ENCODE results near the gene RERE. TPM values are rescaled to one million over a fixed set of nuclear protein-coding genes. Genes with fewer than 3 reads are reported as not detected.

RERE gene
- total and polyA plus RNA-seq, 7 donors, result 19.2 to 148 (median 90.6) TPM

DNA sequence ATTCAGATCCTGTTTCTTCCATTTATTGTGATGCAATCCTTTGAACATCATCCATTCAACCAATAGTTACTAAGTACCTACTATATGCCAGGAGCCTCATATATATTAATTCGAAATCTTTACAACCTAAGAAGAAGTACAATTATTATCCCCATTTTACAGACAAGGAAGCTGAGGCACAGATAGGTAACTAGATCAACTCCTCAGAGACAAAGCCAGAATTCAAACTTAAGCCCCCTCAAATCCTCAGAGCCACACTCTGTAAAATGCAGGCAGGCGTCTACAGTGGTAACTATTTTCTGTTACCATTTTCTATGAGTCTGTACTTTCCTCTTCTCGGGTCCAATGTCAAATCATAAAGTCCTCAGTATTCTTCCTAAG is 391.7 kb downstream of the RERE start:
- Histone ChIP-seq H3K9me3 (no peaks in the 10 kb centered on the region), H3K36me3 (no peaks in the 10 kb centered on the region), H3K4me3 (no peak overlapping the region), H3K4me1 (peaks cover 0 to 55% (median 32%) of the 10 kb centered on the region in 4 donors), H3K27me3 (no peaks in the 10 kb centered on the region), H3K27ac (peak overlapping the region in 3 of 4 donors; percentile 96 to 100 (median 99))
- TF ChIP-seq POLR2A (IDR thresholded peaks at IDR 0.05) (no peak), EP300 (IDR thresholded peaks at IDR 0.05) (no peak), POLR2AphosphoS5 (IDR thresholded peaks at IDR 0.05) (no peak)
- TF ChIP-seq, protein P1, sequence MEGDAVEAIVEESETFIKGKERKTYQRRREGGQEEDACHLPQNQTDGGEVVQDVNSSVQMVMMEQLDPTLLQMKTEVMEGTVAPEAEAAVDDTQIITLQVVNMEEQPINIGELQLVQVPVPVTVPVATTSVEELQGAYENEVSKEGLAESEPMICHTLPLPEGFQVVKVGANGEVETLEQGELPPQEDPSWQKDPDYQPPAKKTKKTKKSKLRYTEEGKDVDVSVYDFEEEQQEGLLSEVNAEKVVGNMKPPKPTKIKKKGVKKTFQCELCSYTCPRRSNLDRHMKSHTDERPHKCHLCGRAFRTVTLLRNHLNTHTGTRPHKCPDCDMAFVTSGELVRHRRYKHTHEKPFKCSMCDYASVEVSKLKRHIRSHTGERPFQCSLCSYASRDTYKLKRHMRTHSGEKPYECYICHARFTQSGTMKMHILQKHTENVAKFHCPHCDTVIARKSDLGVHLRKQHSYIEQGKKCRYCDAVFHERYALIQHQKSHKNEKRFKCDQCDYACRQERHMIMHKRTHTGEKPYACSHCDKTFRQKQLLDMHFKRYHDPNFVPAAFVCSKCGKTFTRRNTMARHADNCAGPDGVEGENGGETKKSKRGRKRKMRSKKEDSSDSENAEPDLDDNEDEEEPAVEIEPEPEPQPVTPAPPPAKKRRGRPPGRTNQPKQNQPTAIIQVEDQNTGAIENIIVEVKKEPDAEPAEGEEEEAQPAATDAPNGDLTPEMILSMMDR (IDR thresholded peaks at IDR 0.05), result no peak
- intact Hi-C loops (cut with DNase I), result no loop called here
- DNase-seq, result no peak
- WGBS, 2 donors, result 94 to 96% methylated on average over 3 of the region's 3 CpGs

DNA sequence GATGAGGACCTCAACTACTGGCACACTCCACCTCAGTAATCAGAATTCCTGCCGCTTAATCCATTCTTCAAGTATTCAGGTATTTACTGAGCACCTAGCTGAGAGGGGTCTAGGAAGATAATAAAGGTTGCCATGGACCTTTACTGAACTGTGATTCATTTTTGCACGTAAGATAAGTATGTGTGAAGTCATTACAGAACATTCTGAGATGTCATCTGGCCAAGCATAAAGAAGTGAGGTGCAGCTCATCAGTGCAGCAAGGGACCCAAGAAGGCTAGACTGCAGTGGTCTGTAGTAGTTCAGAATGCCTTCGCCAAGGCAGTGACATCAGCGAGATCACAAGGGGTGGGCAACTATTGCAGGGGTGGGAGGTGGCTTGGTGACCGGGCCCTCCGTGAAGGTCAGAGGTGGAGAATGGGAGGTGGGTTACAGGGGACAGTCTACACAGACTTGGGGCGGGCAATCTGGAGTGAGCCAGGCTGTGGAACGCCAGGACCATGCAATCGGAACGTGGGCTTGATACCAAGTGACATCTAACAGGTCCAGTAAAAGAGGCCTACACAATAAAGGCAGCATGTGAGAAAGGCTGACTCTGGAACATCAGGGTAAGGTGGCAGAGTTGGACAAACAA is 392.2 kb downstream of the RERE start:
- no peaks in the 10 kb centered on the region for H3K27me3 ChIP-seq
- intact Hi-C loops (cut with DNase I), result no loop called here
- DNase-seq, result no peak
- H3K9me3 ChIP-seq, result no peaks in the 10 kb centered on the region
- TF ChIP-seq POLR2A (IDR thresholded peaks at IDR 0.05), result no peak
- no peak for TF ChIP-seq POLR2AphosphoS5 (IDR thresholded peaks at IDR 0.05)
- TF ChIP-seq EP300 (IDR thresholded peaks at IDR 0.05), result no peak
- TF ChIP-seq, protein P1 (IDR thresholded peaks at IDR 0.05), result no peak
- peak overlapping the region in 2 of 4 donors; percentile 93 to 96 for H3K4me3 ChIP-seq
- H3K36me3 ChIP-seq, result peaks cover 0 to 4% (median 0%) of the 10 kb centered on the region in 4 donors
- H3K27ac ChIP-seq, result peak overlapping the region; percentile 96 to 100 (median 98)
- peaks cover 0 to 55% (median 35%) of the 10 kb centered on the region in 4 donors for H3K4me1 ChIP-seq
- WGBS, 2 donors, result 95 to 97% methylated on average over 10 of the region's 10 CpGs

DNA sequence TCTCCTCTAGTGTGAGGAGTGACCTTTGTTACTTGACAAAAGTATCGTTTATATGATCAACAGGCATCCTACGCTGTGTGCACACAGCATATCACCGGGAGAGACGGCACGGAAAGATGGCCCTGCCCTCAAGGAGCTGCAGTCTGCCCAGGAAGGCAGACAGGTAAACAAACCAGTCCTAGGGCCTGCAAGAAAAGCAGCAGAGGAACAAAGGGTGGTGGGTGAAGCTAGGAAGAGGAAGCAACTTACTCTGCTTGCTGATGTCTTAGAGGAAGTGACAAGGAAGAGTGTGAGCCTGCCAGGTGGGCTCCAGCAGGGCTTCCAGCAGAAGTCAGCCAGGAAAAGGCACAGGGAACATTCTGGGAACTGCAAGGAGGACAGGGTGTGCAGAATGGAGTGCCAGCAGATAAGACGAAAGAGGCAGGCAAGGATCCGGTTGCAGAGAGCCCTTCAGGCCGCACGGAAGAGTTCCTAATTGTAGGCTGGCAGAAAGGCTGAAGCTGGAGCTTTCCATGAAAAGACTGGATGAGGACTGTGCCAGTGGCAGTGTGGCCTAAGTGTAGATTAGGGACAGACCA is 392.8 kb downstream of the RERE start:
- Histone ChIP-seq H3K4me3 (peak overlapping the region; percentile 75 to 99 (median 94)), H3K4me1 (peaks cover 0 to 55% (median 40%) of the 10 kb centered on the region in 4 donors), H3K27ac (peak overlapping the region; percentile 96 to 100 (median 98)), H3K36me3 (peaks cover 0 to 11% (median 0%) of the 10 kb centered on the region in 4 donors), H3K9me3 (no peaks in the 10 kb centered on the region), H3K27me3 (no peaks in the 10 kb centered on the region)
- intact Hi-C loops (cut with DNase I), result loop anchor here (5.0 kb wide), 2 partner anchors 52 to 278 kb away; no protein-coding TSS in a partner anchor
- TF ChIP-seq, protein P1 (IDR thresholded peaks at IDR 0.05), result no peak
- no peak for TF ChIP-seq EP300 (IDR thresholded peaks at IDR 0.05)
- peak in 1 of 2 donors; percentile 38 for TF ChIP-seq POLR2A (IDR thresholded peaks at IDR 0.05)
- TF ChIP-seq POLR2AphosphoS5 (IDR thresholded peaks at IDR 0.05), result peak in 2 of 4 donors; percentile 29 to 66
- DNase-seq, result peak; percentile 77
- 36 to 42% methylated on average over 9 of the region's 9 CpGs for WGBS, 2 donors

DNA sequence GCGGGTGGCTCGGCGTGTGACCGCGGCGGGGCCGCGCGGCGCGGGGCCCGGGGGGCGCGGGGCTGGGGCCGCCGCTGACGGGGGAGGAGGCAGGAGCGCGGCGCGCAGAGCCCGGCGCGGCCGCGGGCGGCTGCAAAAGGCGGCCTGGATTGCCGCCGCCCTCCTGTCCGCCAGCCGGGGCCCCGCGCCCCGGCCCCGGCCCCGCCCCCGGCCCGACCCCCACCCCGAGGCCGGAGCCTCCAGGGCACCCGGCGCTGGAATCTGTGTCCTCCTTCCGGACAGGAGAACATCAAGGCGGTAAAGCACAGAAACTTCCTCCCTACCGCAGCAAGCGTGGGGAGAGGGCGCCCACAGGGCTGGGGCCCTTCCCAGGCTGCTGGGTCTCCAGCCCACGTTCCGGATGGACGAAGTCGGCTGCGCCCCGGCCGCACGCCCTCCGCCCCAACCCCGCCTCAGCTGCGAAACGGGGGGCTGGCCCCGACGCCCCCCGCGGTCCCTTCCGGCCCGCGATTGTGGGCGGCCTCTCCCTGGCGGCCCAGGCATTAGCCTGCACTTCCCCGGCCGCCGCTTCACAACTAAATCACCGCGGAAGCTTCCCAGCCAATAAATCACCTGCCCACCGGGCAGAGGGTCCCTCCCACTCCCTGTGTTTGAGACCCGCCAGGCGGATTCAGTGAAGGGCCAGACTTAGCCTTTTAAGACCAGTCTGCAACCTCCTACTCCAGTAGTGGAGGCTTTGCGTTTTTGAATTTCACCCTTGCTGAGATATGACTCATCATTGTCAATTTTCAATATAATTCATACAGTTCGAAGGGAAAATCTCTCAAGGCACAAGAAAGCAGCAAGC is 393.5 kb downstream of the RERE start:
- Histone ChIP-seq H3K4me3 (peak overlapping the region; percentile 75 to 99 (median 94)), H3K27ac (peak overlapping the region; percentile 96 to 100 (median 98)), H3K4me1 (peaks cover 0 to 57% (median 44%) of the 10 kb centered on the region in 4 donors), H3K36me3 (peaks cover 0 to 13% (median 0%) of the 10 kb centered on the region in 4 donors), H3K9me3 (no peaks in the 10 kb centered on the region), H3K27me3 (no peaks in the 10 kb centered on the region)
- TF ChIP-seq POLR2AphosphoS5 (IDR thresholded peaks at IDR 0.05) (peak; percentile 4 to 62 (median 36)), POLR2A (IDR thresholded peaks at IDR 0.05) (peak; percentile 15 to 20), EP300 (IDR thresholded peaks at IDR 0.05) (no peak)
- TF ChIP-seq, protein P1 (IDR thresholded peaks at IDR 0.05), result peak in 1 of 4 experiments; percentile 26
- intact Hi-C loops (cut with DNase I), result loop anchor here (5.0 kb wide), 2 partner anchors 52 to 278 kb away; no protein-coding TSS in a partner anchor
- 1% methylated on average over 79 of the region's 79 CpGs for WGBS, 2 donors
- peak; percentile 74 for DNase-seq
